H9 (cell line): ENCODE data around the gene B3GLCT. TPM values are rescaled to one million over a fixed set of nuclear protein-coding genes. Genes with fewer than 3 reads are reported as not detected.

Source experiments
- DNase-seq: peaks from one replicate; pipeline ENCODE4 v3.0.0-alpha.2; 2017
- H2AFZ ChIP-seq: one replicate; pipeline ENCODE4 v1.6.1; 2013; ENCODE audit warnings: mild to moderate bottlenecking, low read length, control low read depth, moderate library complexity
- H2AK5ac ChIP-seq: 2 replicates; pipeline ENCODE4 v1.6.1; 2013; ENCODE audit warnings: low read length, control low read depth, mixed read lengths; ENCODE audit not compliant: insufficient read length
- H2BK120ac ChIP-seq: one replicate; pipeline ENCODE4 v1.6.1; 2013; ENCODE audit warnings: low read depth, mild to moderate bottlenecking, low read length, control low read depth, inconsistent platforms; ENCODE audit not compliant: poor library complexity, severe bottlenecking
- H2BK12ac ChIP-seq: 2 replicates; pipeline ENCODE4 v1.6.1; 2013; ENCODE audit warnings: low read length, control low read depth, mixed read lengths, low read depth; ENCODE audit not compliant: insufficient read length
- H2BK15ac ChIP-seq: 2 replicates; pipeline ENCODE4 v1.6.1; 2013; ENCODE audit warnings: low read depth, low read length, control low read depth
- H2BK20ac ChIP-seq: one replicate; pipeline ENCODE4 v1.6.1; 2013; ENCODE audit warnings: low read depth, mild to moderate bottlenecking, low read length, control low read depth, inconsistent platforms; ENCODE audit not compliant: poor library complexity, severe bottlenecking
- H2BK5ac ChIP-seq: 2 replicates; pipeline ENCODE4 v1.6.1; 2013; ENCODE audit warnings: low read length, control low read depth, mixed read lengths; ENCODE audit not compliant: insufficient read length
- H3K14ac ChIP-seq: 2 replicates; pipeline ENCODE4 v1.6.1; 2013; ENCODE audit warnings: low read length, control low read depth; ENCODE audit not compliant: insufficient read depth
- H3K18ac ChIP-seq: 2 replicates; pipeline ENCODE4 v1.6.1; 2013; ENCODE audit warnings: low read depth, mild to moderate bottlenecking, mixed read lengths, low read length, control low read depth; ENCODE audit not compliant: insufficient read length
- H3K23ac ChIP-seq: 2 replicates; pipeline ENCODE4 v1.6.1; 2013; ENCODE audit warnings: low read length, control low read depth, mixed read lengths, low read depth; ENCODE audit not compliant: insufficient read length
- H3K23me2 ChIP-seq: 2 replicates; pipeline ENCODE4 v1.6.1; 2013; ENCODE audit warnings: low read depth, mild to moderate bottlenecking, mixed read lengths, low read length, control low read depth; ENCODE audit not compliant: insufficient read length, poor library complexity, severe bottlenecking
- H3K27ac ChIP-seq: 2 replicates; pipeline ENCODE4 v1.5.1; 2013; ENCODE audit warnings: low read length, control low read depth, mixed read lengths, low read depth; ENCODE audit not compliant: insufficient read length
- H3K27me3 ChIP-seq: 2 replicates; pipeline ENCODE4 v1.6.1; 2013; ENCODE audit warnings: low read length, control low read depth, inconsistent platforms; ENCODE audit not compliant: insufficient read depth
- H3K4ac ChIP-seq: 2 replicates; pipeline ENCODE4 v1.6.1; 2013; ENCODE audit warnings: low read depth, mild to moderate bottlenecking, control low read depth, inconsistent platforms, low read length, moderate library complexity
- H3K4me1 ChIP-seq: 2 replicates; pipeline ENCODE4 v1.6.1; 2013; ENCODE audit warnings: low read length, control low read depth, inconsistent platforms; ENCODE audit not compliant: insufficient read depth
- H3K4me2 ChIP-seq: 2 replicates; pipeline ENCODE4 v1.6.1; 2013; ENCODE audit warnings: low read length, control low read depth, mixed read lengths; ENCODE audit not compliant: insufficient read length, insufficient read depth
- H3K56ac ChIP-seq: 2 replicates; pipeline ENCODE4 v1.6.1; 2013; ENCODE audit warnings: low read depth, mild to moderate bottlenecking, mixed read lengths, low read length, control low read depth; ENCODE audit not compliant: insufficient read length
- H3K79me1 ChIP-seq: 2 replicates; pipeline ENCODE4 v1.6.1; 2013; ENCODE audit warnings: low read depth, mild to moderate bottlenecking, moderate library complexity, low read length, control low read depth, inconsistent platforms; ENCODE audit not compliant: insufficient read depth, poor library complexity, severe bottlenecking
- H3K79me2 ChIP-seq: 2 replicates; pipeline ENCODE4 v1.6.1; 2013; ENCODE audit warnings: low read length, control low read depth, inconsistent platforms; ENCODE audit not compliant: insufficient read depth
- H3K9ac ChIP-seq: 2 replicates; pipeline ENCODE4 v1.6.1; 2013; ENCODE audit warnings: low read length, control low read depth, mixed read lengths; ENCODE audit not compliant: insufficient read length; ENCODE audit errors: extremely low read depth
- H3K9me3 ChIP-seq: one replicate; pipeline ENCODE4 v1.6.1; 2013; ENCODE audit warnings: low read depth, low read length, inconsistent platforms; ENCODE audit not compliant: control insufficient read depth
- H3T11ph ChIP-seq: one replicate; pipeline ENCODE4 v1.6.1; 2013; ENCODE audit warnings: mild to moderate bottlenecking, low read length, control low read depth, inconsistent platforms
- H4K20me1 ChIP-seq: one replicate; pipeline ENCODE4 v1.6.1; 2013; ENCODE audit not compliant: control insufficient read depth, insufficient read length, insufficient read depth
- H4K5ac ChIP-seq: 2 replicates; pipeline ENCODE4 v1.6.1; 2013; ENCODE audit warnings: low read depth, mild to moderate bottlenecking, mixed read lengths, low read length, control low read depth; ENCODE audit not compliant: insufficient read length
- H4K8ac ChIP-seq: replicated peaks from 2 replicates; pipeline ENCODE4 v1.6.1; 2013; ENCODE audit warnings: low read length, control low read depth, mixed read lengths, low read depth; ENCODE audit not compliant: insufficient read length
- H4K91ac ChIP-seq: 2 replicates; pipeline ENCODE4 v1.6.1; 2013; ENCODE audit warnings: low read depth, mild to moderate bottlenecking, moderate library complexity, mixed read lengths, low read length, control low read depth; ENCODE audit not compliant: insufficient read length
- H3K27ac Mint-ChIP-seq, 3 experiments: 2 replicates in 2 of 3; 3 replicates in 1 of 3; pipeline ENCODE4 v1.8.0; 2020 to 2021; ENCODE audit warnings: mixed read lengths in 3 of 3, mild to moderate bottlenecking in 1 of 3, moderate library complexity in 1 of 3
- H3K27me3 Mint-ChIP-seq: 2 replicates; pipeline ENCODE4 v1.8.0; 2021; ENCODE audit warnings: low read depth, mild to moderate bottlenecking, moderate library complexity, mixed read lengths
- H3K36me3 Mint-ChIP-seq, 3 experiments: 2 replicates in 2 of 3; 3 replicates in 1 of 3; pipeline ENCODE4 v1.8.0; 2020 to 2021; ENCODE audit warnings: low read depth in 3 of 3, mixed read lengths in 3 of 3; ENCODE audit not compliant: insufficient read depth in 1 of 3
- H3K4me1 Mint-ChIP-seq, 2 experiments: 2 replicates each; pipeline ENCODE4 v1.8.0; 2020; ENCODE audit warnings: mixed read lengths in 2 of 2
- H3K4me3 Mint-ChIP-seq, 2 experiments: 2 replicates in 1 of 2; 3 replicates in 1 of 2; pipeline ENCODE4 v1.8.0; 2020 to 2021; ENCODE audit warnings: mild to moderate bottlenecking in 2 of 2, mixed read lengths in 2 of 2, moderate library complexity in 1 of 2
- H3K9me3 Mint-ChIP-seq, 2 experiments: 2 replicates in 1 of 2; 3 replicates in 1 of 2; pipeline ENCODE4 v1.8.0; 2020; ENCODE audit warnings: mild to moderate bottlenecking in 2 of 2, mixed read lengths in 2 of 2, moderate library complexity in 1 of 2
- CTCF ChIP-seq: fragments of 200-600 bp; sonication (generic); conservative IDR thresholded peaks from 3 replicates; pipeline ENCODE4 v1.8.0; 2021; ENCODE audit warnings: antibody characterized with exemption, mild to moderate bottlenecking
- WGBS: extraction: QIAGEN DNeasy Blood & Tissue Kit; methylation state at CpG from one replicate; pipeline ENCODE4 v1.1.7; 2013; ENCODE audit warnings: missing lambda C conversion rate, low lambda C conversion rate, mixed read lengths; ENCODE audit not compliant: insufficient read length; ENCODE audit errors: extremely low coverage; 5-methylcytosine and 5-hydroxymethylcytosine counted together
- total RNA-seq: library from RNA; stranded (reverse); gene quantifications from 2 replicates; pipeline ENCODE4 v1.2.1, GENCODE V29; 2021

B3GLCT gene
- total RNA-seq, 1 experiment from 2014 or later: 5.4 TPM

GRCh38 chr13:31182987-31183386 lies 16.8 kb upstream of the B3GLCT start:
- no peak overlapping the region for H3K27ac ChIP-seq

More at GRCh38 chr13:31182987-31183386, 16.8 kb upstream of the B3GLCT start:
- TF ChIP-seq CTCF: no peak
- H3K27ac Mint-ChIP-seq: no peak overlapping the region
- Histone ChIP-seq H3K9me3 (no peaks in the 10 kb centered on the region), H4K91ac (no peak overlapping the region), H3K27me3 (no peaks in the 10 kb centered on the region), H2BK15ac (no peak overlapping the region), H2BK120ac (no peak overlapping the region), H2BK20ac (no peak overlapping the region), H3K4me2 (no peak overlapping the region), H4K5ac (no peak overlapping the region), H3T11ph (no peak overlapping the region), H3K18ac (no peak overlapping the region), H3K4me1 (no peaks in the 10 kb centered on the region), H2BK12ac (no peak overlapping the region), H4K8ac (no peak overlapping the region), H2AFZ (no peak overlapping the region), H2AK5ac (no peak overlapping the region), H4K20me1 (no peaks in the 10 kb centered on the region), H3K79me1 (no peaks in the 10 kb centered on the region), H3K23ac (no peak overlapping the region), H3K79me2 (no peaks in the 10 kb centered on the region), H3K23me2 (no peaks in the 10 kb centered on the region), H3K9ac (no peak overlapping the region), H3K14ac (no peak overlapping the region), H3K4ac (no peak overlapping the region), H2BK5ac (no peak overlapping the region), H3K56ac (no peak overlapping the region)
- peaks cover 3 to 6% of the 10 kb centered on the region in 2 experiments; a peak in 3 of 4 replicates for H3K4me1 Mint-ChIP-seq
- H3K9me3 Mint-ChIP-seq: peaks cover 6 to 9% of the 10 kb centered on the region in 2 experiments; a peak in 3 of 5 replicates
- DNase-seq: no peak
- no peak overlapping the region for H3K4me3 Mint-ChIP-seq
- WGBS: no CpG with 5 or more reads among the region's 26 CpGs
- H3K36me3 Mint-ChIP-seq: peaks cover 0 to 6% (median 3%) of the 10 kb centered on the region in 3 experiments; a peak in 5 of 7 replicates
- H3K27me3 Mint-ChIP-seq: no peaks in the 10 kb centered on the region; the same call in 1 of the 2 replicates
